HepG2 (cell line): Measurements from ENCODE around the gene OSGIN1. TPM values are rescaled to one million over a fixed set of nuclear protein-coding genes. Genes with fewer than 3 reads are reported as not detected.

Experiments
- AGO1 ChIP-seq: fragments of 200-400 bp; formaldehyde crosslinking; IDR thresholded peaks from 2 replicates; pipeline ENCODE4 v1.6.1; 2017; ENCODE audit warnings: mild to moderate bottlenecking, low read depth, low read length, moderate library complexity; ENCODE audit not compliant: poor library complexity, severe bottlenecking
- AGO2 ChIP-seq: fragments of 200-400 bp; formaldehyde crosslinking; optimal IDR thresholded peaks from 2 replicates; pipeline ENCODE3; 2017; ENCODE audit warnings: mild to moderate bottlenecking, low read depth, low read length, moderate library complexity
- ETV5 ChIP-seq: IDR thresholded peaks from 2 replicates; pipeline ENCODE4 v1.6.1; 2018; ENCODE audit warnings: missing biosample characterization, missing genetic modification reagents, inconsistent platforms, borderline replicate concordance
- NR2C2 ChIP-seq: sonication (generic); formaldehyde crosslinking; IDR thresholded peaks from 2 replicates; pipeline ENCODE4 v1.4.0; 2020; ENCODE audit warnings: missing genetic modification reagents, mild to moderate bottlenecking, moderate library complexity, borderline replicate concordance
- NR2F6 ChIP-seq, 2 experiments: IDR thresholded peaks; 2 replicates each; pipeline ENCODE4 v1.6.1; 2016; ENCODE audit warnings: antibody characterized with exemption in 1 of 2, mild to moderate bottlenecking in 1 of 2
- ONECUT2 ChIP-seq: sonication (generic); formaldehyde crosslinking; IDR thresholded peaks from 2 replicates; pipeline ENCODE4 v1.4.0; 2020; ENCODE audit warnings: missing genetic modification reagents
- POGK ChIP-seq: sonication (generic); formaldehyde crosslinking; conservative IDR thresholded peaks from 2 replicates; pipeline ENCODE4 v1.8.0; 2022; ENCODE audit warnings: mild to moderate bottlenecking, moderate library complexity, missing genetic modification reagents
- POLR2A ChIP-seq, 2 experiments: IDR thresholded peaks; 2 replicates each; pipeline ENCODE4 v1.6.1; 2011; ENCODE audit warnings: low read depth in 2 of 2, low read length in 2 of 2, mild to moderate bottlenecking in 1 of 2, moderate library complexity in 1 of 2; ENCODE audit not compliant: insufficient read depth in 1 of 2
- SP4 ChIP-seq: sonication (generic); formaldehyde crosslinking; IDR thresholded peaks from 2 replicates; pipeline ENCODE4 v1.8.1; 2023; ENCODE audit warnings: mild to moderate bottlenecking, missing genetic modification reagents
- TARDBP ChIP-seq: sonication (generic); formaldehyde crosslinking; IDR thresholded peaks from 2 replicates; pipeline ENCODE4 v1.8.0; 2022; ENCODE audit warnings: mild to moderate bottlenecking, missing genetic modification reagents
- TBX3 ChIP-seq: fragments of 450-650 bp; IDR thresholded peaks from 2 replicates; pipeline ENCODE4 v1.6.1; 2017; ENCODE audit warnings: antibody characterized with exemption, mild to moderate bottlenecking, inconsistent platforms, borderline replicate concordance
- ZBTB20 ChIP-seq: sonication (generic); formaldehyde crosslinking; IDR thresholded peaks from 2 replicates; pipeline ENCODE4 v1.8.1; 2023; ENCODE audit warnings: missing genetic modification reagents, low read depth, mild to moderate bottlenecking, borderline replicate concordance
- ZNF142 ChIP-seq: sonication (generic); formaldehyde crosslinking; IDR thresholded peaks from 2 replicates; pipeline ENCODE4 v1.4.0; 2020; ENCODE audit warnings: missing genetic modification reagents
- ZNF18 ChIP-seq: sonication (generic); formaldehyde crosslinking; IDR thresholded peaks from 2 replicates; pipeline ENCODE4 v1.8.0; 2022; ENCODE audit warnings: mild to moderate bottlenecking, missing genetic modification reagents; ENCODE audit not compliant: insufficient replicate concordance
- ZNF30 ChIP-seq: sonication (generic); formaldehyde crosslinking; IDR thresholded peaks from 2 replicates; pipeline ENCODE4 v1.5.0; 2020; ENCODE audit warnings: mild to moderate bottlenecking, missing genetic modification reagents
- ZNF383 ChIP-seq: sonication (generic); formaldehyde crosslinking; IDR thresholded peaks from 2 replicates; pipeline ENCODE4 v1.4.0; 2020; ENCODE audit warnings: missing genetic modification reagents, mild to moderate bottlenecking, borderline replicate concordance
- ZNF614 ChIP-seq: IDR thresholded peaks from 2 replicates; pipeline ENCODE4 v1.6.1; 2018; ENCODE audit warnings: missing biosample characterization, missing genetic modification reagents, inconsistent platforms, borderline replicate concordance
- ZNF672 ChIP-seq: sonication (generic); formaldehyde crosslinking; IDR thresholded peaks from 2 replicates; pipeline ENCODE4 v1.8.1; 2022; ENCODE audit warnings: missing genetic modification reagents
- polyA plus RNA-seq, 8 experiments: library from polyadenylated mRNA; depleted of rRNA in 3 of 8; stranded (reverse) in 7 of 8; unstranded in 1 of 8; fragments of >200 nt; fragmentation: Illumina TruSeq in 4 of 8; extraction: Trizol in 4 of 8; gene quantifications; 2 replicates each; pipeline versions ENCODE4 v1.2.1 to v1.2.3, GENCODE V29; 2011 to 2016; ENCODE audit warnings: low read depth in 4 of 8, missing spikeins in 1 of 8, mixed read lengths in 1 of 8; ENCODE audit not compliant: insufficient read depth in 1 of 8
- total RNA-seq, 5 experiments: library from RNA; depleted of rRNA; stranded (reverse); fragments of >200 nt; fragmentation: Illumina TruSeq; extraction: Trizol; gene quantifications; 2 replicates each; pipeline ENCODE4 v1.2.3, GENCODE V29; 2016; ENCODE audit warnings: low read depth in 1 of 5

OSGIN1 gene
- total and polyA plus RNA-seq, 2 of the 13 experiments (the other 11 are each of a cell fraction or from before 2014, with no cell fraction given) = 20.5 to 27.1 TPM

- TF ChIP-seq AGO1 = no peak
- 0 out of 2 replicates have a peak, but pooled peaks have one; percentile 30 for TF ChIP-seq ZBTB20 (CRISPR knock-in tag)
- peak; percentile 40; the same call in 1 of the 2 replicates for TF ChIP-seq TARDBP (CRISPR knock-in tag)
- no peak for TF ChIP-seq ZNF614 (CRISPR knock-in tag)
- no peak for TF ChIP-seq ZNF18 (CRISPR knock-in tag)
- TF ChIP-seq AGO2 = no peak
- no peak for TF ChIP-seq ZNF672 (CRISPR knock-in tag)
- TF ChIP-seq ONECUT2 = no peak
- no peak for TF ChIP-seq ZNF30 (CRISPR knock-in tag)
- no peak for TF ChIP-seq TBX3
- no peak for TF ChIP-seq NR2F6 (IDR thresholded peaks at IDR 0.05)
- TF ChIP-seq NR2F6 (CRISPR knock-in tag; IDR thresholded peaks at IDR 0.05) = 0 out of 2 replicates have a peak, but pooled peaks have one; percentile 6
- TF ChIP-seq POLR2A (IDR thresholded peaks at IDR 0.05; ENCODE audit: insufficient read depth in 1 of 2, low read depth in 2 of 2, low read length in 2 of 2) = no peak
- TF ChIP-seq ETV5 (CRISPR knock-in tag) = no peak
- no peak for TF ChIP-seq ZNF142 (CRISPR knock-in tag)
- TF ChIP-seq POGK (CRISPR knock-in tag) = 0 out of 2 replicates have a peak, but pooled peaks have one; percentile 40
- no peak for TF ChIP-seq NR2C2 (CRISPR knock-in tag)
- no peak for TF ChIP-seq SP4 (CRISPR knock-in tag)
- TF ChIP-seq ZNF383 = no peak
These were observed 14.8 kb upstream of the OSGIN1 start (continued) for GRCh38 chr16:83937922-83938885.
